Endothelial cell of umbilical vein (primary cell): Measurements from ENCODE around the gene FBXW4. TPM values are rescaled to one million over a fixed set of nuclear protein-coding genes. Genes with fewer than 3 reads are reported as not detected.
A peak's percentile ranks its signal among the peaks of the same experiment; 100 is the strongest.

Source experiments
- BruUV-seq: library from RNA; stranded (reverse); fragments of 400-500 nt; replicated peaks from 2 replicates; lab custom pipeline; 2021; lab: Mats Ljungman, UMichigan
- CTCF ChIA-PET: fragments of 300-600, 350-600 bp; sonication (Branson Sonifier 250); formaldehyde crosslinking; loops from one replicate; lab custom pipeline; 2021; ENCODE audit warnings: antibody characterized with exemption, inconsistent platforms; lab: Charles Lee
- POLR2A ChIA-PET: fragments of 300-600, 350-600 bp; sonication (Branson Sonifier 250); formaldehyde crosslinking; loops from one replicate; lab custom pipeline; 2021; ENCODE audit warnings: antibody characterized with exemption, inconsistent platforms; lab: Charles Lee
- DNase-seq: peaks from one replicate; pipeline ENCODE4 v3.0.0-alpha.2; 2011; ENCODE audit warnings: low read depth, low spot score
- FAIRE-seq: peaks from 2 replicates; lab custom pipeline; 2011; peaks lifted over from hg19 to GRCh38; lab: Jason Lieb, UNC
- H2AFZ ChIP-seq: 2 replicates; pipeline ENCODE4 v1.6.0; 2012; ENCODE audit warnings: low read depth, low read length, control low read depth, inconsistent platforms
- H3K27ac ChIP-seq: 2 replicates; pipeline ENCODE4 v1.5.1; 2011; ENCODE audit warnings: low read depth, mild to moderate bottlenecking, control low read depth, low read length, moderate library complexity; ENCODE audit not compliant: insufficient read depth
- H3K27me3 ChIP-seq, 2 experiments: 2 replicates each; pipeline versions ENCODE4 v1.6.0 to v1.6.1; 2011; ENCODE audit warnings: low read length in 2 of 2, mixed read lengths in 1 of 2; ENCODE audit not compliant: control insufficient read depth in 2 of 2, insufficient read depth in 2 of 2
- H3K36me3 ChIP-seq, 2 experiments: 2 replicates in 1 of 2; 3 replicates in 1 of 2; pipeline ENCODE4 v1.5.1; 2011; ENCODE audit warnings: low read length in 2 of 2, mild to moderate bottlenecking in 1 of 2, moderate library complexity in 1 of 2; ENCODE audit not compliant: control insufficient read depth in 2 of 2, insufficient read depth in 2 of 2; ENCODE audit errors: extremely low read depth in 1 of 2
- H3K4me1 ChIP-seq: 3 replicates; pipeline ENCODE4 v1.5.1; 2011; ENCODE audit warnings: mild to moderate bottlenecking, low read length; ENCODE audit not compliant: control insufficient read depth, insufficient read depth; ENCODE audit errors: extremely low read depth
- H3K4me2 ChIP-seq: 2 replicates; pipeline ENCODE4 v1.6.1; 2011; ENCODE audit warnings: low read length, control low read depth, mixed read lengths; ENCODE audit not compliant: insufficient read depth
- H3K4me3 ChIP-seq, 3 experiments: fragments of 200-600 bp in 1 of 3; sonication (generic), shearing (Covaris generic) in 1 of 3; replicated peaks in 1 of 3; 2 replicates each; pipeline ENCODE4 v1.5.1; 2011 to 2016; ENCODE audit warnings: control low read depth in 3 of 3, low read length in 3 of 3, mild to moderate bottlenecking in 2 of 3, inconsistent platforms in 1 of 3, low read depth in 1 of 3, moderate library complexity in 1 of 3; ENCODE audit not compliant: insufficient read depth in 1 of 3
- H3K79me2 ChIP-seq: 2 replicates; pipeline ENCODE4 v1.6.0; 2012; ENCODE audit warnings: low read length, inconsistent platforms; ENCODE audit not compliant: control insufficient read depth, insufficient read depth
- H3K9ac ChIP-seq: replicated peaks from 2 replicates; pipeline ENCODE3; 2011; ENCODE audit warnings: low read length, control low read depth; ENCODE audit not compliant: insufficient read depth; ENCODE audit errors: extremely low read depth
- H3K9me1 ChIP-seq: replicated peaks from 3 replicates; pipeline ENCODE4 v1.6.0; 2011; ENCODE audit warnings: mild to moderate bottlenecking, low read length; ENCODE audit not compliant: control insufficient read depth, insufficient read depth; ENCODE audit errors: extremely low read depth
- H3K9me3 ChIP-seq: replicated peaks from 2 replicates; pipeline ENCODE4 v1.5.1; 2012; ENCODE audit warnings: low read length, inconsistent platforms; ENCODE audit not compliant: control insufficient read depth, insufficient read depth
- H4K20me1 ChIP-seq: replicated peaks from 2 replicates; pipeline ENCODE3; 2011; ENCODE audit warnings: mild to moderate bottlenecking, low read length; ENCODE audit not compliant: control insufficient read depth, insufficient read depth; ENCODE audit errors: extremely low read depth
- CTCF ChIP-seq, 2 donors: IDR thresholded peaks; 1 replicate in 1 of 2; 2 replicates in 1 of 2; pipeline ENCODE4 v1.5.1; 2011; ENCODE audit warnings: low read length in 2 of 2, mild to moderate bottlenecking in 2 of 2, moderate library complexity in 2 of 2, control low read depth in 1 of 2, inconsistent platforms in 1 of 2, low read depth in 1 of 2; ENCODE audit not compliant: insufficient read depth in 1 of 2; ENCODE audit errors: extremely low read depth in 1 of 2
- EZH2 ChIP-seq: IDR thresholded peaks from 2 replicates; pipeline ENCODE4 v1.6.1; 2012; ENCODE audit warnings: borderline replicate concordance, low read depth, mild to moderate bottlenecking, moderate library complexity, low read length, inconsistent platforms; ENCODE audit not compliant: severe bottlenecking
- FOS ChIP-seq: IDR thresholded peaks from 2 replicates; pipeline ENCODE4 v1.6.1; 2011; ENCODE audit warnings: mild to moderate bottlenecking, low read length, moderate library complexity, borderline replicate concordance; ENCODE audit not compliant: insufficient read depth
- GATA2 ChIP-seq: IDR thresholded peaks from 2 replicates; pipeline ENCODE4 v1.7.0; 2011; ENCODE audit warnings: low read depth, mild to moderate bottlenecking, moderate library complexity, mixed read lengths, low read length; ENCODE audit not compliant: insufficient read length, insufficient read depth
- JUN ChIP-seq: IDR thresholded peaks from 2 replicates; pipeline ENCODE4 v1.6.1; 2011; ENCODE audit warnings: borderline replicate concordance, low read depth; ENCODE audit not compliant: insufficient read length, insufficient read depth
- MAX ChIP-seq: IDR thresholded peaks from 2 replicates; pipeline ENCODE4 v1.6.1; 2011; ENCODE audit not compliant: insufficient read depth, insufficient read length
- POLR2A ChIP-seq: IDR thresholded peaks from 2 replicates; pipeline ENCODE4 v1.6.1; 2012; ENCODE audit warnings: low read depth, mild to moderate bottlenecking, control low read depth, low read length
- dilution Hi-C: fragments of 300-500 bp; cut with MboI; formaldehyde crosslinking; loops from one replicate; pipeline ENCODE4 v1.15.0; 2019; ENCODE audit warnings: low sequenced_read_pairs; ENCODE audit not compliant: extremely low pct_ligation_motif_present
- intact Hi-C: fragments of 100-400 bp; cut with micrococcal nuclease; formaldehyde crosslinking; loops from one replicate; pipeline ENCODE4 v1.10.0; 2022
- polyA plus RNA-seq, 4 experiments: library from polyadenylated mRNA; depleted of rRNA in 3 of 4; stranded (reverse) in 3 of 4; unstranded in 1 of 4; fragments of >200 nt; gene quantifications; 2 replicates each; pipeline versions ENCODE4 v1.2.1 to v1.2.3, GENCODE V29; 2011 to 2012; ENCODE audit warnings: missing spikeins in 1 of 4
- total RNA-seq: library from RNA; stranded (reverse); gene quantifications from 2 replicates; pipeline ENCODE4 v1.2.3, GENCODE V29; 2021

The FBXW4 gene
- total and polyA plus RNA-seq, 2 donors (not counting 3 experiments of a cell fraction or from before 2014, with no cell fraction given) = 20.8 to 21.1 TPM

- H3K27ac ChIP-seq = no peak overlapping the region
- peak overlapping the region in 1 of 3 experiments; percentile 6 for H3K4me3 ChIP-seq
- no peaks in the 10 kb centered on the region for H3K9me3 ChIP-seq
- POLR2A ChIA-PET = no interaction called here
- no peak for FAIRE-seq
- H2AFZ ChIP-seq = no peak overlapping the region
- H3K9ac ChIP-seq = no peak overlapping the region
- TF ChIP-seq GATA2 (no peak), EZH2 (peak; percentile 57)
- no TSS peak for BruUV-seq
- H3K79me2 ChIP-seq = no peaks in the 10 kb centered on the region
- no peaks in the 10 kb centered on the region for H3K9me1 ChIP-seq
- CTCF ChIA-PET = no interaction called here
- H3K4me1 ChIP-seq = peaks cover 7% of the 10 kb centered on the region
- no peaks in the 10 kb centered on the region for H4K20me1 ChIP-seq
- H3K27me3 ChIP-seq = peaks cover 26 to 27% of the 10 kb centered on the region in 2 experiments
- no peaks in the 10 kb centered on the region for H3K36me3 ChIP-seq
- DNase-seq = peak; percentile 14
- H3K4me2 ChIP-seq = no peak overlapping the region
- dilution Hi-C loops = no loop called here
- intact Hi-C loops = no loop called here
Measured at GRCh38 chr10:101566333-101567164, 128.4 kb downstream of the FBXW4 start.

GRCh38 chr10:101565936-101566332 lies 129.0 kb downstream of the FBXW4 start:
- TF ChIP-seq GATA2 = no peak
- no peak for TF ChIP-seq CTCF (IDR thresholded peaks at IDR 0.05; ENCODE audit: extremely low read depth in 1 of 2, insufficient read depth in 1 of 2, low read depth in 1 of 2, low read length in 2 of 2)
- no peak for TF ChIP-seq POLR2A
- no peak for TF ChIP-seq JUN
- TF ChIP-seq FOS = no peak
- TF ChIP-seq MAX = no peak
- no peaks in the 10 kb centered on the region for H3K36me3 ChIP-seq
- dilution Hi-C loops (no loop called here), intact Hi-C loops (no loop called here)
- BruUV-seq = no TSS peak
- H3K27ac ChIP-seq = no peak overlapping the region
- ChIA-PET POLR2A (no interaction called here), CTCF (no interaction called here)
- no peaks in the 10 kb centered on the region for H3K79me2 ChIP-seq
- H3K9ac ChIP-seq = no peak overlapping the region
- FAIRE-seq = no peak
- peaks cover 7% of the 10 kb centered on the region for H3K4me1 ChIP-seq
- H4K20me1 ChIP-seq = no peaks in the 10 kb centered on the region
- no peak for DNase-seq
- no peak overlapping the region for H3K4me2 ChIP-seq
- H3K9me1 ChIP-seq = no peaks in the 10 kb centered on the region
- no peak overlapping the region for H2AFZ ChIP-seq
- H3K9me3 ChIP-seq = no peaks in the 10 kb centered on the region
- peaks cover 26 to 27% of the 10 kb centered on the region in 2 experiments for H3K27me3 ChIP-seq
- H3K4me3 ChIP-seq = no peak overlapping the region
